ENCODE measurements around the gene NRF1.

- TF ChIP-seq POLR2A (IDR thresholded peaks at IDR 0.05) (no peak), CTCF (IDR thresholded peaks at IDR 0.05 in 8 of 11, conservative IDR thresholded peaks at IDR 0.05 in 3 of 11) (no peak), POLR2AphosphoS5 (IDR thresholded peaks at IDR 0.05) (no peak)
Observed at GRCh38 chr7:129772646-129773280, 161.2 kb downstream of the NRF1 start.
